Osteoblast (primary cell): ENCODE results near the gene PPP5C. TPM values are rescaled to one million over a fixed set of nuclear protein-coding genes. Genes with fewer than 3 reads are reported as not detected.

Experiments
- DNase-seq: peaks from one replicate; pipeline ENCODE4 v3.0.0; 2011; ENCODE audit warnings: low spot score, mixed read lengths; ENCODE audit not compliant: insufficient read length; ENCODE audit errors: missing footprints
- H2AFZ ChIP-seq: 2 replicates; pipeline ENCODE4 v1.6.0; 2011; ENCODE audit warnings: mild to moderate bottlenecking, low read length
- H3K27ac ChIP-seq: 2 replicates; pipeline ENCODE4 v1.5.1; 2011; ENCODE audit warnings: mild to moderate bottlenecking, low read depth, low read length, moderate library complexity
- H3K27me3 ChIP-seq: 2 replicates; pipeline ENCODE4 v1.6.0; 2012; ENCODE audit warnings: mild to moderate bottlenecking, control low read depth, inconsistent platforms, low read length, moderate library complexity; ENCODE audit not compliant: insufficient read depth
- H3K36me3 ChIP-seq: 2 replicates; pipeline ENCODE4 v1.5.1; 2011; ENCODE audit warnings: mild to moderate bottlenecking, low read length, control low read depth, moderate library complexity; ENCODE audit not compliant: insufficient read depth
- H3K4me1 ChIP-seq: 2 replicates; pipeline ENCODE4 v1.5.1; 2011; ENCODE audit warnings: mild to moderate bottlenecking, low read length, control low read depth, moderate library complexity; ENCODE audit not compliant: insufficient read depth
- H3K4me2 ChIP-seq: 2 replicates; pipeline ENCODE4 v1.6.0; 2011; ENCODE audit warnings: mild to moderate bottlenecking, low read length; ENCODE audit not compliant: insufficient read depth
- H3K4me3 ChIP-seq: fragments of 200-600 bp; sonication (generic); 3 replicates; pipeline ENCODE4 v1.5.1; 2012; ENCODE audit warnings: mild to moderate bottlenecking, low read length, inconsistent platforms; ENCODE audit not compliant: insufficient read depth
- H3K79me2 ChIP-seq: 2 replicates; pipeline ENCODE4 v1.6.0; 2012; ENCODE audit warnings: mild to moderate bottlenecking, low read length, control low read depth, inconsistent platforms; ENCODE audit not compliant: insufficient read depth
- H3K9me3 ChIP-seq: 2 replicates; pipeline ENCODE4 v1.5.1; 2011; ENCODE audit warnings: low read depth, low read length, control low read depth
- H4K20me1 ChIP-seq: 2 replicates; pipeline ENCODE4 v1.6.0; 2012; ENCODE audit warnings: mild to moderate bottlenecking, low read length, control low read depth; ENCODE audit not compliant: insufficient read depth
- total RNA-seq: library from RNA; depleted of rRNA; stranded (reverse); fragments of >200 nt; gene quantifications from 2 replicates; pipeline ENCODE4 v1.2.3, GENCODE V29; 2012
- TF ChIP-seq, protein P1 (sequence below): IDR thresholded peaks from 2 replicates; pipeline ENCODE4 v1.5.1; 2011; ENCODE audit warnings: mild to moderate bottlenecking, low read depth, low read length, moderate library complexity; ENCODE audit errors: extremely low read depth

PPP5C gene
- total RNA-seq, 1 donor = 36.6 TPM

DNA sequence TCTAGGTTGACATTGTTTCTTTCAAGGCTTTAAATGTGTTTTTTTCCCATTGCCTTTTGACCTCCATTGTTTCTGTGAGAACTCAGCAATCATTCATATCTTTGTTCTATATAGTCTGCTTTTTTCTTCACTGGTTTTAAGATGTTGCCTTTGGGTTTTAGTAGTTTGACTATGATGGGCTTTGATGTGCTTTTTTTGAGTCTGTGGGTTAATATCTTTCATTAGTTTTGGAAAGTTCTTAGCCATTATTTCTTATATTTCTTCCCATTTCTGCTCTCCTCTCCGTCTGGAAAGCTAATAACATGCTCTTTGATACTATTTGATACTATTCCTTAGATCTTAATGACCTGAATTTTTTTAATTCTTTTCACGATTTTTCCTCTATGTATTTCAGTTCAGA, 33.8 kb downstream of the PPP5C start:
- H3K4me3 ChIP-seq = no peak overlapping the region
- DNase-seq = no peak
- H3K4me2 ChIP-seq = no peak overlapping the region
- H4K20me1 ChIP-seq = no peaks in the 10 kb centered on the region
- H3K9me3 ChIP-seq = no peaks in the 10 kb centered on the region
- H3K27ac ChIP-seq = no peak overlapping the region
- peaks cover 23% of the 10 kb centered on the region for H3K79me2 ChIP-seq
- H3K36me3 ChIP-seq = peaks cover 36% of the 10 kb centered on the region
- peaks cover 13% of the 10 kb centered on the region for H3K4me1 ChIP-seq
- TF ChIP-seq, protein P1, sequence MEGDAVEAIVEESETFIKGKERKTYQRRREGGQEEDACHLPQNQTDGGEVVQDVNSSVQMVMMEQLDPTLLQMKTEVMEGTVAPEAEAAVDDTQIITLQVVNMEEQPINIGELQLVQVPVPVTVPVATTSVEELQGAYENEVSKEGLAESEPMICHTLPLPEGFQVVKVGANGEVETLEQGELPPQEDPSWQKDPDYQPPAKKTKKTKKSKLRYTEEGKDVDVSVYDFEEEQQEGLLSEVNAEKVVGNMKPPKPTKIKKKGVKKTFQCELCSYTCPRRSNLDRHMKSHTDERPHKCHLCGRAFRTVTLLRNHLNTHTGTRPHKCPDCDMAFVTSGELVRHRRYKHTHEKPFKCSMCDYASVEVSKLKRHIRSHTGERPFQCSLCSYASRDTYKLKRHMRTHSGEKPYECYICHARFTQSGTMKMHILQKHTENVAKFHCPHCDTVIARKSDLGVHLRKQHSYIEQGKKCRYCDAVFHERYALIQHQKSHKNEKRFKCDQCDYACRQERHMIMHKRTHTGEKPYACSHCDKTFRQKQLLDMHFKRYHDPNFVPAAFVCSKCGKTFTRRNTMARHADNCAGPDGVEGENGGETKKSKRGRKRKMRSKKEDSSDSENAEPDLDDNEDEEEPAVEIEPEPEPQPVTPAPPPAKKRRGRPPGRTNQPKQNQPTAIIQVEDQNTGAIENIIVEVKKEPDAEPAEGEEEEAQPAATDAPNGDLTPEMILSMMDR = no peak
- no peak overlapping the region for H2AFZ ChIP-seq
- H3K27me3 ChIP-seq = no peaks in the 10 kb centered on the region

DNA sequence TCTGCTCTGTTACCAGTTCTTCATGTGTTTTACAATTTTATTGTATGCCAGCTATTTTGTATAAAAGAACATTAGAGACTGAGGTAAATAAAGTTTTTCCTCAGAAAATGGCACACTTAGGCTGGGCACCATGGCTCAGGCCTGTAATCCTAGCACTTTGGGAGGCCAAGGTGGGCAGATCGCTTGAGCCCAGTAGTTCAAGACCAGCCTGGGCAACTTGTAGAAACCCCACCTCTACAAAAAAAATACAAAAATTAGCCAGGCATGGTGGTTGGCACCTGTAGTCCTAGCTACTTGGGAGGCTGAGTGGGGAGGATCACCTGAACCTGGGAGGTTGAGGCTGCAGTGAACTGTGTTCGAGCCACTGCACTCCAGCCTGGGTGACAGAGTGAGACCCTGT, 34.5 kb downstream of the PPP5C start:
- TF ChIP-seq, protein P1 = no peak

DNA sequence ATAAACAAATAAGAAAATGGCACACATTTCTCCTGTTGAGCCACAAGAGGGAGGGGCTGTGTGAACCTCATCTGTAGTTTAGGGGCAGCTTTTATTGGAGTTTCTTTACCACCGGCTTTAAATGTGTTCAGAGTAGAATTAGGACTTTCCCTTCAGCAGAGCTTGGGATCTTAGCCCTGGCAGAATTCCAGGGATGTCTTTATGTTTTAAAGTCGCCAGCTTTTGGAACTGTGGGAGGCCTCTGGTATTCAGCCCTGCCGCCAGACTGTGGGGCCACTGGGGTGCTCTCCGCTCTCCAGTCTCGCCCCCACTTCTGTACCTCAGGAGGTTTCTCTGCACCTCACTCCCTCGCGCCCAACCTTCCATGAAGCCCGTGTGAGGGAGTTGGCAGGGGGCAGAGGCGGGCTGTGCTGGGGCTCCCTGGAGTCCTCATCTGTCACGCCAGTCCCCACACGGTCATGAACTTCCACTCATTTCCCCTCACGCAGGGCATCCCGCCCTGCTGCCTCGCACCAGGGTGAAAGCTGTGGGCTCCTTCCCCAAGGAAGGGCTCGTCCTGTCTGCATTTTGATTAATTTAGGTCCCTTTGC, 35.0 kb downstream of the PPP5C start:
- DNase-seq = no peak
- Histone ChIP-seq H3K79me2 (peaks cover 23% of the 10 kb centered on the region), H3K36me3 (peaks cover 27% of the 10 kb centered on the region), H3K4me1 (peaks cover 13% of the 10 kb centered on the region), H3K27me3 (no peaks in the 10 kb centered on the region), H4K20me1 (no peaks in the 10 kb centered on the region), H3K9me3 (no peaks in the 10 kb centered on the region), H3K4me3 (no peak overlapping the region), H3K27ac (no peak overlapping the region), H3K4me2 (no peak overlapping the region), H2AFZ (no peak overlapping the region)
- TF ChIP-seq, protein P1 = no peak

More for the DNA sequence above, 34.5 kb downstream of the PPP5C start:
- Histone ChIP-seq H3K9me3 (no peaks in the 10 kb centered on the region), H3K27ac (no peak overlapping the region), H4K20me1 (no peaks in the 10 kb centered on the region), H3K36me3 (peaks cover 31% of the 10 kb centered on the region), H3K4me1 (peaks cover 13% of the 10 kb centered on the region), H2AFZ (no peak overlapping the region), H3K27me3 (no peaks in the 10 kb centered on the region), H3K4me2 (no peak overlapping the region), H3K4me3 (no peak overlapping the region), H3K79me2 (peaks cover 23% of the 10 kb centered on the region)
- DNase-seq = no peak

DNA sequence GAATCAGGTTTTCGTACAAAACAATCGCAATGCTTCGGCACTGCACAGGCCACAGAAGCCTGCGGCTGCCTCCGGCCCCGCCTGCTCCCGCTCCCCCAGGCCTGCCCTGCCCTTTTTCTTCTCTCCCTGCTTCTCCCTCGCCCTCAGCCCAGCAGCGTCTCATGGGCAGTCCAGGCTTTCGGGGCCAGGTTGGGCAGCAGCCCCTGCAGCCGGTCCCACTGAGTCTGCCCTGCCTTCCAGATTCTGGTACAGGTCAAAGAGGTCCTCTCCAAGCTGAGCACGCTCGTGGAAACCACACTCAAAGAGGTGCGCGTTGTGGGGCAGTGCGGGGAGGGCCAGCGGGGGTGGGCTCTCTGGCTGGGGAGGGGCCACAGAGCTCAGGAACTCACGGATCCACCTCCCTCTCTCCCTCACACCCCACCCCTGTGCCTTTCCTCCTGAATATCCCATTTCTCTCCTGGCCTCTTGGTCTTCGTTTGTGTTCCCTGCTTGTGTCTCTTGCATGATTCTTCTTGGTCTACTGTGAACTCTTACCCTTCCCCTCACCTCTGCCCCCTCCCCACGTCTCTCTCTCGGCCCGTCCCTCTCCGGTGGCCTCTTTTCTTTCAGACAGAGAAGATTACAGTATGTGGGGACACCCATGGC, 36.4 kb downstream of the PPP5C start:
- no peak overlapping the region for H2AFZ ChIP-seq
- peaks cover 37% of the 10 kb centered on the region for H3K36me3 ChIP-seq
- no peak overlapping the region for H3K4me3 ChIP-seq
- no peak overlapping the region for H3K4me2 ChIP-seq
- H3K9me3 ChIP-seq = no peaks in the 10 kb centered on the region
- TF ChIP-seq, protein P1 = no peak
- no peak overlapping the region for H3K27ac ChIP-seq
- peaks cover 23% of the 10 kb centered on the region for H3K79me2 ChIP-seq
- no peaks in the 10 kb centered on the region for H4K20me1 ChIP-seq
- peaks cover 6% of the 10 kb centered on the region for H3K4me1 ChIP-seq
- no peak for DNase-seq
- no peaks in the 10 kb centered on the region for H3K27me3 ChIP-seq
